A549 (cell line): Measurements from ENCODE around the gene ZNF219. TPM values are rescaled to one million over a fixed set of nuclear protein-coding genes. Genes with fewer than 3 reads are reported as not detected.

ENCODE experiments used
- ATAC-seq, 2 experiments: fragments of 200-7000 bp in 1 of 2; fragments of >200 bp in 1 of 2; cut with Nextera tagmentation in 1 of 2; cut with Tn5 transposase in 1 of 2; 3 replicates each; pipeline versions ENCODE4 v1.8.0 to v1.9.1; 2018 to 2020; ENCODE audit warnings: mild to moderate bottlenecking in 1 of 2, moderate library complexity in 1 of 2
- CTCF ChIA-PET: fragments of 300-600 bp; sonication (Branson Sonifier 250); formaldehyde crosslinking; extraction: SDS; loops from one replicate; lab custom pipeline; 2021; ENCODE audit warnings: antibody characterized with exemption, inconsistent platforms; lab: Yijun Ruan, JAX
- POLR2A ChIA-PET: fragments of 350-600 bp; formaldehyde crosslinking; extraction: SDS; loops from one replicate; lab custom pipeline; 2021; ENCODE audit warnings: antibody characterized with exemption, inconsistent platforms; lab: Yijun Ruan, JAX
- DNase-seq, 2 experiments: peaks; one replicate each; pipeline versions ENCODE4 v3.0.0 to v3.0.0-alpha.2; 2011 to 2016; ENCODE audit warnings: low read depth in 1 of 2, low spot score in 1 of 2
- FAIRE-seq: peaks from 2 replicates; lab custom pipeline; 2011; peaks lifted over from hg19 to GRCh38; lab: Jason Lieb, UNC
- H3K27ac ChIP-seq, 2 experiments: fragments of >200 bp; sonication (Bioruptor Twin); formaldehyde crosslinking; 3 replicates each; pipeline ENCODE4 v1.5.1; 2016 to 2017
- H3K4me1 ChIP-seq: fragments of >200 bp; sonication (Bioruptor Twin); formaldehyde crosslinking; 3 replicates; pipeline ENCODE4 v1.6.1; 2016
- H3K4me2 ChIP-seq: fragments of >200 bp; sonication (Bioruptor Twin); formaldehyde crosslinking; 3 replicates; pipeline ENCODE4 v1.6.1; 2016
- H3K4me3 ChIP-seq: fragments of >200 bp; sonication (Bioruptor Twin); formaldehyde crosslinking; 3 replicates; pipeline ENCODE4 v1.5.1; 2016
- H3K9me3 ChIP-seq: fragments of >200 bp; sonication (Bioruptor Twin); formaldehyde crosslinking; 3 replicates; pipeline ENCODE4 v1.6.1; 2016
- BHLHE40 ChIP-seq: IDR thresholded peaks from 2 replicates; pipeline ENCODE4 v1.6.1; 2012; ENCODE audit warnings: low read depth, low read length, inconsistent platforms
- CBX2 ChIP-seq: fragments of 200-600 bp; sonication (generic); IDR thresholded peaks from 2 replicates; pipeline ENCODE4 v1.6.1; 2016; ENCODE audit warnings: low read depth, mild to moderate bottlenecking, borderline replicate concordance
- CEBPB ChIP-seq, 2 experiments: fragments of >200 bp in 1 of 2; sonication (Bioruptor Twin) in 1 of 2; formaldehyde crosslinking in 1 of 2; IDR thresholded peaks; 2 replicates each; pipeline ENCODE4 v1.6.1; 2012 to 2016
- EHMT2 ChIP-seq: fragments of 200-600 bp; sonication (generic); IDR thresholded peaks from 2 replicates; pipeline ENCODE4 v1.6.1; 2016; ENCODE audit warnings: antibody characterized with exemption, low read depth, mild to moderate bottlenecking, moderate library complexity
- FOXS1 ChIP-seq: fragments of 250-450 bp; sonication (Bioruptor Pico); IDR thresholded peaks from 2 replicates; pipeline ENCODE4 v1.5.0; 2020; ENCODE audit warnings: mild to moderate bottlenecking, moderate library complexity
- GATA3 ChIP-seq: IDR thresholded peaks from 2 replicates; pipeline ENCODE4 v1.6.1; 2012; ENCODE audit warnings: borderline replicate concordance
- HDAC2 ChIP-seq: fragments of 200-600 bp; sonication (generic); IDR thresholded peaks from 2 replicates; pipeline ENCODE4 v1.6.1; 2016
- HEYL ChIP-seq: fragments of 250-450 bp; sonication (Bioruptor Pico); IDR thresholded peaks from 2 replicates; pipeline ENCODE4 v1.8.0; 2021; ENCODE audit warnings: mild to moderate bottlenecking, moderate library complexity
- HOXA7 ChIP-seq: fragments of 250-450 bp; sonication (Bioruptor Pico); IDR thresholded peaks from 2 replicates; pipeline ENCODE4 v1.5.0; 2020; ENCODE audit warnings: mild to moderate bottlenecking, moderate library complexity
- HOXB5 ChIP-seq: fragments of 250-450 bp; sonication (Bioruptor Pico); IDR thresholded peaks from 2 replicates; pipeline ENCODE4 v1.5.0; 2020; ENCODE audit warnings: mild to moderate bottlenecking, moderate library complexity
- JUN ChIP-seq, 2 experiments: fragments of >200 bp; sonication (Bioruptor Twin); formaldehyde crosslinking; IDR thresholded peaks; 2 replicates in 1 of 2; 3 replicates in 1 of 2; pipeline ENCODE4 v1.6.1; 2016 to 2017
- KDM5A ChIP-seq: fragments of 200-600 bp; sonication (generic); IDR thresholded peaks from 2 replicates; pipeline ENCODE4 v1.6.1; 2016; ENCODE audit warnings: antibody characterized with exemption, mild to moderate bottlenecking
- NFE2L2 ChIP-seq: fragments of 150-350 bp; conservative IDR thresholded peaks from 2 replicates; pipeline ENCODE4 v1.6.1; 2014; ENCODE audit warnings: low read length
- NR3C1 ChIP-seq: fragments of >200 bp; sonication (Bioruptor Twin); formaldehyde crosslinking; IDR thresholded peaks from 3 replicates; pipeline ENCODE4 v1.6.1; 2017
- POLR2A ChIP-seq: IDR thresholded peaks from 2 replicates; pipeline ENCODE4 v1.6.1; 2012; ENCODE audit warnings: mild to moderate bottlenecking, low read length
- RCOR1 ChIP-seq: fragments of 150-350 bp; IDR thresholded peaks from 2 replicates; pipeline ENCODE4 v1.6.1; 2014; ENCODE audit warnings: antibody characterized with exemption, low read length, low read depth
- RFX5 ChIP-seq: fragments of 450-650 bp; IDR thresholded peaks from 2 replicates; pipeline ENCODE4 v1.7.1; 2014; ENCODE audit warnings: antibody characterized with exemption, mild to moderate bottlenecking, moderate library complexity
- RNF2 ChIP-seq: fragments of 200-600 bp; sonication (generic); IDR thresholded peaks from 2 replicates; pipeline ENCODE4 v1.6.1; 2016; ENCODE audit warnings: low read depth, mild to moderate bottlenecking, antibody characterized with exemption, moderate library complexity, borderline replicate concordance
- SMC3 ChIP-seq: fragments of >200 bp; sonication (Bioruptor Twin); formaldehyde crosslinking; IDR thresholded peaks from 3 replicates; pipeline ENCODE4 v1.6.1; 2018; ENCODE audit warnings: inconsistent platforms
- TFCP2L1 ChIP-seq: fragments of 250-450 bp; sonication (Bioruptor Pico); IDR thresholded peaks from 2 replicates; pipeline ENCODE4 v1.5.0; 2021; ENCODE audit warnings: mild to moderate bottlenecking
- ZC3H11A ChIP-seq: fragments of 450-650 bp; IDR thresholded peaks from 2 replicates; pipeline ENCODE4 v1.6.1; 2014; ENCODE audit warnings: antibody characterized with exemption, mild to moderate bottlenecking
- ZSCAN20 ChIP-seq: fragments of 250-450 bp; sonication (Bioruptor Pico); IDR thresholded peaks from 2 replicates; pipeline ENCODE4 v1.8.0; 2022; ENCODE audit warnings: mild to moderate bottlenecking, moderate library complexity
- WGBS: methylation state at CpG from one replicate; pipeline ENCODE4 v1.1.6; 2017; ENCODE audit errors: missing lambda C conversion rate; 5-methylcytosine and 5-hydroxymethylcytosine counted together
- polyA plus RNA-seq, 4 experiments: library from polyadenylated mRNA; depleted of rRNA in 3 of 4; stranded (reverse); fragments of >200 nt; fragmentation: RNase III in 1 of 4; extraction: RNeasy Plus Mini Kit Qiagen cat#74134 plus additional on column Dnase treatment in 1 of 4; gene quantifications; 2 replicates in 3 of 4; 3 replicates in 1 of 4; pipeline ENCODE4 v1.2.3, GENCODE V29; 2011 to 2017
- TF ChIP-seq, protein P1 (sequence below): fragments of 200-600 bp; sonication (generic); IDR thresholded peaks from 2 replicates; pipeline ENCODE4 v1.6.1; 2016; ENCODE audit warnings: antibody characterized with exemption, mild to moderate bottlenecking, moderate library complexity
- TF ChIP-seq, protein P2 (sequence below): IDR thresholded peaks from 2 replicates; pipeline ENCODE4 v1.6.1; 2012
- TF ChIP-seq, protein P3 (sequence below): fragments of >200 bp; sonication (Bioruptor Twin); formaldehyde crosslinking; IDR thresholded peaks from 3 replicates; pipeline ENCODE4 v1.6.1; 2016

ZNF219 gene
- polyA plus RNA-seq, 2 of the 4 experiments (the other 2 are of a cell fraction) = 17.3 to 31.0 TPM

DNA sequence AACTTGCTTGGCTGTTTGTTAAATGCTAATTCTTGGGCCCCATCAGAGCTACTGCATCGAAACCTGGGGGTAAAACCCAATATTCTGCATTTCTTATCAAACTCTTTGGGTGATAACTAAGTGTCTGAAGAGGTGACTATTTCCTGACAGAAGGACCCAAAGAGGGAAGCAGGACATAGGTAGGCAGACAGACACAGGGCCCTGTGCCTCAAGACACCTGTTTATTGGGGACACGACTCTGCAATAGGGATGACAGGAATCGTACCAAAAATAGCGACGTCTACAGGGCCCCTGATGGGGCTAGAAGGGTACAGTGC lies 8.6 kb downstream of the ZNF219 start:
- POLR2A ChIA-PET = interaction anchor here (1.3 to 3.8 kb wide), 4 partner anchors 14 to 75 kb away, joined by 4 to 11 read pairs (median 6); partner anchors contain the start of gene ARHGEF40

DNA sequence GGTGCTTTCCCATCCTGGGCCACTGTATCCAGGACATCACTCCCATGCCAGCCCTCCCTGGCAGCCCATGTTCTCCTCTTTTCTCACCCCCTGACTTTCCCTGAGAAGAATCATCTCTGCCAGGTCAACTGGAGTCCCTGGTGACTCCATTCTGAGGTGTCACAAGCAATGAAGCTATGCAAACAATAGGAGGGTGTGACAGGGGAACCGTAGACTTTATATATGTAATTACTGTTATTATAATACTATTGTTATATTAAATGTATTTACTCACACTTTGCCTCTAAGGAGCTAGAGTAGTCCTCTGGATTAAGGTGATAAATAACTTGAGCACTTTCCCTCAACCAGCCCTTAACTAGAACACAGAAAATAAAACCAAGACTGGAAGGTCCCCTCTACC lies 9.2 kb downstream of the ZNF219 start:
- H3K9me3 ChIP-seq = no peaks in the 10 kb centered on the region
- ChIA-PET CTCF (interaction anchor here (0.6 to 13.7 kb wide), 13 partner anchors 12 to 426 kb away, joined by 3 to 369 read pairs (median 3); partner anchors contain the start of genes ARHGEF40 and TMEM253), POLR2A (interaction anchor here (0.6 to 3.8 kb wide), 5 partner anchors 15 to 295 kb away, joined by 4 to 11 read pairs (median 6); partner anchors contain the start of gene ARHGEF40)
- no peak overlapping the region for H3K4me3 ChIP-seq
- TF ChIP-seq GATA3 (no peak), CEBPB (IDR thresholded peaks at IDR 0.05) (no peak), NR3C1 (no peak), SMC3 (no peak), EHMT2 (no peak), HOXA7 (no peak), HDAC2 (no peak), JUN (IDR thresholded peaks at IDR 0.05) (no peak), HOXB5 (CRISPR knock-in tag) (no peak), FOXS1 (CRISPR knock-in tag) (no peak), TFCP2L1 (CRISPR knock-in tag) (no peak), RCOR1 (no peak), KDM5A (no peak)
- TF ChIP-seq, protein P1, sequence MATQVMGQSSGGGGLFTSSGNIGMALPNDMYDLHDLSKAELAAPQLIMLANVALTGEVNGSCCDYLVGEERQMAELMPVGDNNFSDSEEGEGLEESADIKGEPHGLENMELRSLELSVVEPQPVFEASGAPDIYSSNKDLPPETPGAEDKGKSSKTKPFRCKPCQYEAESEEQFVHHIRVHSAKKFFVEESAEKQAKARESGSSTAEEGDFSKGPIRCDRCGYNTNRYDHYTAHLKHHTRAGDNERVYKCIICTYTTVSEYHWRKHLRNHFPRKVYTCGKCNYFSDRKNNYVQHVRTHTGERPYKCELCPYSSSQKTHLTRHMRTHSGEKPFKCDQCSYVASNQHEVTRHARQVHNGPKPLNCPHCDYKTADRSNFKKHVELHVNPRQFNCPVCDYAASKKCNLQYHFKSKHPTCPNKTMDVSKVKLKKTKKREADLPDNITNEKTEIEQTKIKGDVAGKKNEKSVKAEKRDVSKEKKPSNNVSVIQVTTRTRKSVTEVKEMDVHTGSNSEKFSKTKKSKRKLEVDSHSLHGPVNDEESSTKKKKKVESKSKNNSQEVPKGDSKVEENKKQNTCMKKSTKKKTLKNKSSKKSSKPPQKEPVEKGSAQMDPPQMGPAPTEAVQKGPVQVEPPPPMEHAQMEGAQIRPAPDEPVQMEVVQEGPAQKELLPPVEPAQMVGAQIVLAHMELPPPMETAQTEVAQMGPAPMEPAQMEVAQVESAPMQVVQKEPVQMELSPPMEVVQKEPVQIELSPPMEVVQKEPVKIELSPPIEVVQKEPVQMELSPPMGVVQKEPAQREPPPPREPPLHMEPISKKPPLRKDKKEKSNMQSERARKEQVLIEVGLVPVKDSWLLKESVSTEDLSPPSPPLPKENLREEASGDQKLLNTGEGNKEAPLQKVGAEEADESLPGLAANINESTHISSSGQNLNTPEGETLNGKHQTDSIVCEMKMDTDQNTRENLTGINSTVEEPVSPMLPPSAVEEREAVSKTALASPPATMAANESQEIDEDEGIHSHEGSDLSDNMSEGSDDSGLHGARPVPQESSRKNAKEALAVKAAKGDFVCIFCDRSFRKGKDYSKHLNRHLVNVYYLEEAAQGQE = no peak
- FAIRE-seq = no peak
- H3K4me2 ChIP-seq = no peak overlapping the region
- H3K27ac ChIP-seq = peak overlapping the region in 1 of 2 experiments; percentile 24; a peak in 1 of 6 replicates
- 18% methylated on average over 1 of the region's 1 CpG for WGBS
- H3K4me1 ChIP-seq = peaks cover 26% of the 10 kb centered on the region
- DNase-seq = no peak
- ATAC-seq = no peak

More for the DNA sequence above, 8.6 kb downstream of the ZNF219 start:
- no peak for DNase-seq
- Histone ChIP-seq H3K27ac (no peak overlapping the region), H3K4me2 (no peak overlapping the region), H3K9me3 (no peaks in the 10 kb centered on the region), H3K4me3 (no peak overlapping the region), H3K4me1 (peaks cover 28% of the 10 kb centered on the region)
- CTCF ChIA-PET = interaction anchor here (0.6 to 13.7 kb wide), 14 partner anchors 12 to 426 kb away, joined by 3 to 369 read pairs (median 4); partner anchors contain the start of genes ARHGEF40 and TMEM253
- TF ChIP-seq KDM5A (no peak), CBX2 (no peak), NFE2L2 (no peak)
- TF ChIP-seq, protein P2, sequence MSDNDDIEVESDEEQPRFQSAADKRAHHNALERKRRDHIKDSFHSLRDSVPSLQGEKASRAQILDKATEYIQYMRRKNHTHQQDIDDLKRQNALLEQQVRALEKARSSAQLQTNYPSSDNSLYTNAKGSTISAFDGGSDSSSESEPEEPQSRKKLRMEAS = no peak
- FAIRE-seq = no peak
- ATAC-seq = no peak
- 76% methylated on average over 5 of the region's 5 CpGs for WGBS

DNA sequence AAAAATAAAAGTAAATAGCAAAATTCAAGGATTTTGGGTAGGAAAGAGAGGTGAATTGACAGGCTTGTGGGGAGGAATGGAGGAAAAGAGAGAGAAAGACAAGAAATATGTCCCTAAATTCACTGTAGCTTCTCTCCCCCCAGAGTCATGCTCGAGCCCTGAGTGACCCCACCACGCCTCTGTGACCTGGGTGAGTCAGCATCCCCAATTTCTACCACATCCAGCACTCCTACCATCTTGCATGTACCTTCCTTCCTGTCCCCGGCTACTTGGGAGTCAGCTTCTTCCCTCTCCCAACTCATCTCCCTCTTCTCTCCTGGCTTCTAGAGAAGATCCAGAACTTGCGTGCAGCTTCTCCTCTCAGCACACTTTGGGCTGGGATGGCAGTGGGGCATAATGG lies 9.8 kb downstream of the ZNF219 start:
- DNase-seq (no peak), FAIRE-seq (no peak), ATAC-seq (no peak)
- Histone ChIP-seq H3K4me3 (no peak overlapping the region), H3K9me3 (no peaks in the 10 kb centered on the region), H3K27ac (peak overlapping the region in 1 of 2 experiments; percentile 24; a peak in 1 of 6 replicates), H3K4me1 (peaks cover 20% of the 10 kb centered on the region; the same call in 1 of the 3 replicates), H3K4me2 (no peak overlapping the region)
- TF ChIP-seq SMC3 = no peak
- no peak for TF ChIP-seq RNF2
- no peak for TF ChIP-seq GATA3
- no peak for TF ChIP-seq RFX5
- no peak for TF ChIP-seq ZSCAN20 (CRISPR knock-in tag)
- no peak for TF ChIP-seq POLR2A
- no peak for TF ChIP-seq ZC3H11A
- TF ChIP-seq, protein P3, sequence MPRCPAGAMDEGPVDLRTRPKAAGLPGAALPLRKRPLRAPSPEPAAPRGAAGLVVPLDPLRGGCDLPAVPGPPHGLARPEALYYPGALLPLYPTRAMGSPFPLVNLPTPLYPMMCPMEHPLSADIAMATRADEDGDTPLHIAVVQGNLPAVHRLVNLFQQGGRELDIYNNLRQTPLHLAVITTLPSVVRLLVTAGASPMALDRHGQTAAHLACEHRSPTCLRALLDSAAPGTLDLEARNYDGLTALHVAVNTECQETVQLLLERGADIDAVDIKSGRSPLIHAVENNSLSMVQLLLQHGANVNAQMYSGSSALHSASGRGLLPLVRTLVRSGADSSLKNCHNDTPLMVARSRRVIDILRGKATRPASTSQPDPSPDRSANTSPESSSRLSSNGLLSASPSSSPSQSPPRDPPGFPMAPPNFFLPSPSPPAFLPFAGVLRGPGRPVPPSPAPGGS = no peak
- no peak for TF ChIP-seq BHLHE40
- no peak for TF ChIP-seq HEYL (CRISPR knock-in tag)
- no peak for TF ChIP-seq EHMT2
- ChIA-PET CTCF (interaction anchor here (0.6 to 13.7 kb wide), 8 partner anchors 9 to 771 kb away, joined by 3 to 369 read pairs (median 22); partner anchors contain the start of genes ARHGEF40 and TMEM253), POLR2A (interaction anchor here (3.8 kb wide), 1 partner anchor 20 kb away, joined by 11 read pairs; no protein-coding TSS in a partner anchor)
- WGBS = 66% methylated on average over 4 of the region's 4 CpGs
